Globus pallidus (tissue), 1 donor: ENCODE results near the gene COL23A1.
A peak's percentile ranks its signal among the peaks of the same experiment; 100 is the strongest.

Experiments used
- DNase-seq: peaks from one replicate; pipeline ENCODE4 v3.0.0-alpha.2; 2015; ENCODE audit warnings: low spot score

The COL23A1 gene

DNA sequence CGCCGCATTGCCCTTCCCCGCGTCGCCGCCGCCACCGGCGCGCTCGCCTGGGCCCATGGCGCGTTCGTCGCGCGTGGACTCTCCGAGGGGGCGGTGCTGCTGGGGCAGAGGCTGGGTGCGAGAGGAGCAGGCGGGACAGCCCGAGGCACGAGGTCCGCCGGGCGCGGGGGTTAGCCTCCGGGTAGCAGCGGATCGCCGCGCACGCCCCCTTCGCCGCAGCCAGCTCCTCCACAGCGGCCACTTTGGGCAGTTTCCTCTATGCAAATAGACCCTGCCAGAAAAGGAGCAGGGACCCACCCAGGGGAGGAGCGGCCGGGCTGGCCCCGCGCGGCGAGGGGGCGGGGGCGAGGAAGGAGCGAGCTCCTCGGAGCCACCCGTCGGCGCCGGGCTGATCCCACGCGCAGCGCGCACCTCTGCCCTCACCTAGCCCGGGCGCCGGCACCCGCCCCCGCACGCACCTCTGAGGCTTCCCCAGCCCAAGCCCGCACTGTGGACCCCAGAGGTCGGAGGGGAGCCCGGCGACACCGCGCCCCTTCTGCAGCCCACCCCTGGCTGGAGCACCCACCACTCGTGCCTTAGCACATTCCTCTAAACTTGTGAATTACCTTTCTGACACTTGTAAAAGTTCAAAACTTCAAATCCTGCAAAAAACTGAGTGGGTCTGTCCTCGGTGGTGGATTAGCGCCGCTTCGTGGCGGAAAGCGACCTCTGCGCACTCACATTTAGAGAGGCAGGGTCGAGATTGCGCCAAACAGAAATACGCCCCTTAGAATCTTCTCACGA, at the start of gene COL23A1:
TSS of gene COL23A1 (minus strand) at position 253 of the 783 bp plus-strand sequence.
- DNase-seq, result peak; percentile 16

DNA sequence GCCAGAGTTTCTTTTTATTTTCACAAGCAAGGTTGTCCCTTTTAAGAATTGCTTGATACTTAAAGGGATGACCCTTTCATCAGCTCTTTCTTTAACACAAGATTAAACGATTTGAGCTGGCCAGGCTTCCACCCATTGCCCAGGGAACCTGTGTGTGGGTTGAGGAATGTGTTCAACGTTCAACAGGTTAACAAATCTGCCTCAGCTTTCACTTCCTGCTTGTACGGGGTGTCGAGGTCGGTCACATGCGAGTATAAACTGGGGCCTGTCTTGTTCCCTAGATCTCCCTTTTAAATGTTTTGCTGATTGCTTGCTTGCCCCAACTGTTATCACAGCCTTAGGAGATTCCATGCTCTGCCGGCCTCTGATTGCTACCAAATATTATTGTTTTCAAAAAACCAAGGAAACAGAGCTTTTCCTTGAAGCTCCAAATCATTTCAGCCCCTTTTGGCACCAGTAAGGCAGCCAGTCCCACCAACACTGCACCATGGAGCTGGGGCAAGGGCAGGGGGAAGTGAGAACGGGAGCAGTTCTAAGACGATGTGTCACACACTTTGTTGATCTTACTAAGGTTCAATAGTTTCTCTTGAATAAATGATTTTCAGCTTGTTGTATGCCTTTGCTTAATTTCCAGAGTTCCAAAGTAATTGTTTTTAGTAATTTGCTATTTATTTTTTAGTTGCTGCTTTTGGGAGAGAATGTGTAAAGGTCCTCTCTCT, 47.3 kb upstream of the COL23A1 start:
- DNase-seq, result no peak

DNA sequence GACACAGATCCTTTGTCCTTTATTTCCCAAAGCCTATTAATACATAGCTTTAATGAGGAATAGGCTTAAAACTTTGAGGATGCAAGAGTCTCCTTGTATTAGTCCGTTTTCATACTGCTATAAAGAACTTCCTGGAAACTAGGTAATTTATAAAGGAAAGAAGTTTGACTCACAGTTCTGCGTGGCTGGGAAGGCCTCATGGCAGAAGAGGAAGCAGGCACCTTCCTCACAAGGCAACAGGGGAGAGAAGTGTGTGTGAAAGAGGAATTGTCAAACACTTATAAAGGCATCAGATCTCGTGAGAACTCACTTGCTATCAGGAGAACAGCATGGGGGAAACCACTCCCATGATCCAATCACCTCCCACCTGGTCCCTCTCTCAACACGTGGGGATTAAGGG, 42.1 kb upstream of the COL23A1 start:
- no peak for DNase-seq

DNA sequence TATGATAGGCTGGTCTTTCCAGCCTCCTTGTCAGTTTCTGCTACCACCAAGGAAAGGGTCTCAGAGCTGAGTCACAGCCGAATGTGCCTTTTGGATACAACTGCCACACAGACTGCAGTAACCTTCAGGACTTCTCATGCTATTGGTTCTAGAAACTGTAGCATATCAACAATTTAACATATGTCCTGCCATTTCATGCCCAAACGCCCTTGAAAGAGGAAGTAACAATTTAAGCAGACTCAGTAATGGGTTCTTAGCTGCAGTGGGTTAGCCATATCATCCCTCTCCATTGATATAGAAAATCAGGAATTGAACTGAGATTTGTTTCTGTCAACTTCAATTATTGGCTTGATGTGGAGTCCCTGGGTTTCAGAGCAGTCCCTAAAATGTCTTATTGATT, 40.8 kb upstream of the COL23A1 start:
- DNase-seq, result no peak

DNA sequence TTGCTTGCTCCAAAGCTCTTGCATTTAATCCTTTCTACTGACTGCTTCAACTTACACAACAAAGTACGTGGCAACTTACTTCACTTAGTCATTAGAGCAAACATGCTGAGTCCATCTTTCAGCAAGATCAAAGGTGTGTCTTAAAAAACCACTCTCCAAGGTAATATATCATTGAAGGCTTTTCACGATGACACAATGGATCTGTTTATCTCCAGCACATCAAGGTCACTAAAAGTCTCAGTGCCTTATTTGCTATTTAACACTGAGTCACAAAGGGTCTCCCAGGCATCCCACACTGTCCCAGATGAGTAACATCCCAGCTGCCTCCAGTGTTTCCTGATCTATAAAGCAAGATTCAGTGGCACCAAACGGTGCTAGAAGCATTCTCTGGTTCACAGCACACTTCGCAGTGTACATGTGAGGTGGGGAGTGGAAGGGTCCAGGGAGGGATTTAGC, 40.3 kb upstream of the COL23A1 start:
- DNase-seq, result no peak

DNA sequence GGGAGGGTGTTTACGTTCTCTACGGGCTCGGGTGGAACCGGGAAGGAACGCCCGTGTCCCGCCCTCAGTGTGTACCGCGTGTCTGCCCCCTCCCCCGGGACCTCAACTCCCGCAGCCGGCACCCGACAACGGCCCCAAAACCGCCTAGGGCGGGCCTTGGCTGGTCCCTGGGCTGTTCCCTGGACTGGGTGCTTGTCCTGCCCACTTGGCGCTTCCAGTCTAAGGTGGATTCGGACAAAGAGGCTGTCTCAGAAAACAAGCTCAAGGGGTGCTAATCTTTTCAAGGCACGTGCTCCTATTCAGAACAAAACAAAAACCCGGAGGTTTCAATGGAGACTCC, 37.0 kb upstream of the COL23A1 start:
- no peak for DNase-seq

DNA sequence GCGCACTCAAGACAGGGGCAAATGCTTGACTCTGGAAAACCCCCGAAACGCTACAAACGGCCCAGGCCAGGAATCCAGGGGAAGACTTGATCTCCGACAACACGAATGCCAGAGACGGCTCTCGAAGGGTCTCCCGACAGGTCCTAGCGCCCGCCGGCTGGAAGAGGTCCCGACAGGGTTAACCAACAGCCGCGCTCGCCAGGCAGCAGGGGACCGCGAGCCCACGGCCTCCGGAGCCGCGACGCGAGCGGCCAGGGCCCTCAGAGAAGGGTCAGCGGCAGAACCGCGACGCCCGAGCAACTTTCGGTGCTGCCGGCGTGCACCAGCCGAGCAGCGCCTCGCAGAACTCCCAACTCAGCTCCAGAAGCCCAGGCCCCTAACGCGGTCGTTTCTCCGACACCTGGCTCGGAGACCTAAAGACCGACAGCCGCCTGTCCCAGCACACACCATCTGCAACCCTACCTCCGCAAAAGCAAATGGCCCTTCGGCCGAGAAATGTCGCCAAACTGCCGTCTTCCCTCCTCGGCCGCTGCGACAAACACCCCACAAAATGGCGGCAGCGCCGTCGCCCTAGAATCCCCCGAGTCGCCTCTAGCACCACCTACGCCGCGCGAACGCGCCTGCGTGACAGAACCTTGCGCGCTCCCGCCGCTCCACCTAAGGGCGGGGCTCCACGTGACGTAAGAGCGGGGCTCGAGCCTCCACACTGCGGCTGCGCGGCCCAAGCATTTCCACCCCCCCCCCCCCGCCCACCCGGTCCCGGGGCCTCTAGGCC, 36.5 kb upstream of the COL23A1 start, which contains the start of gene CLK4:
TSS of gene CLK4 (minus strand) at position 567 of the 775 bp plus-strand sequence. CDS start 3,634 bp downstream, outside the sequence.
- peak; percentile 89 for DNase-seq

DNA sequence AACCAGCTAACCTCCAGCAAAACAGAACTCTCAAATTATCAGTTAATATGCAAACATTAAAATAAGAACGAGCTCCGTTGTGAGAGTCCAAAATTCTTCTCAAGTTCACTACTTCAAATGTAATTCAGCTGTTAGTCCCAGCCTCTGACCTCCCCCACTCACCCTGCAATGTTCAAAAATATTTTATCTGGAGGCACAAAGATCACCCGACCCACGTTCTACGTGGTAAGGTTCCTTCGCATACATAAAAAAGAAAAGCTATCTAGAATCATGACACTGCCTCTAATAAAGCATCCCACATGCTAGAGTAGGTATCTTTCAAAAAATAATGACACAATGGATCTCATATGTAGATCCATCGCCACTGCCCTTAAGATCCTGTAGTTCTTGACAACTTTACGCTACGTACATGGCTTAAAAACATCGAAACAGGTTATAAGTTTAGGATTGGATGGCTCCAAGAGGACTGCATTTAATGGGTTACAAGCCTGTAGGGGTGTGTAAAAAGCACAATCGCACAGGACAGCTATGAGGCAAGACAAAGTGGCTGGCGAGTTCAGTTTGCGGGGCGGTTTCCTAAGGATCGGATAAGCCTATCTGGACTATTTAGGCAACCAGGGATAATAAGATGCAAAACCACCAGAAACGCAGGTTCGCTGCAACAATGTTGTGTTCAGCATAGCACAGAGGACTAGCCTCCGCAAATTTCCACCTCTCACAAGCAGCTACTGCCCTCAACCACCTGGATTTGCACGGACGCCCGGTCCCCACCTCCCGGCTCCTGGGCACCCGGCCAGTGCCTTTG, 35.7 kb upstream of the COL23A1 start:
- peak; percentile 9 for DNase-seq

DNA sequence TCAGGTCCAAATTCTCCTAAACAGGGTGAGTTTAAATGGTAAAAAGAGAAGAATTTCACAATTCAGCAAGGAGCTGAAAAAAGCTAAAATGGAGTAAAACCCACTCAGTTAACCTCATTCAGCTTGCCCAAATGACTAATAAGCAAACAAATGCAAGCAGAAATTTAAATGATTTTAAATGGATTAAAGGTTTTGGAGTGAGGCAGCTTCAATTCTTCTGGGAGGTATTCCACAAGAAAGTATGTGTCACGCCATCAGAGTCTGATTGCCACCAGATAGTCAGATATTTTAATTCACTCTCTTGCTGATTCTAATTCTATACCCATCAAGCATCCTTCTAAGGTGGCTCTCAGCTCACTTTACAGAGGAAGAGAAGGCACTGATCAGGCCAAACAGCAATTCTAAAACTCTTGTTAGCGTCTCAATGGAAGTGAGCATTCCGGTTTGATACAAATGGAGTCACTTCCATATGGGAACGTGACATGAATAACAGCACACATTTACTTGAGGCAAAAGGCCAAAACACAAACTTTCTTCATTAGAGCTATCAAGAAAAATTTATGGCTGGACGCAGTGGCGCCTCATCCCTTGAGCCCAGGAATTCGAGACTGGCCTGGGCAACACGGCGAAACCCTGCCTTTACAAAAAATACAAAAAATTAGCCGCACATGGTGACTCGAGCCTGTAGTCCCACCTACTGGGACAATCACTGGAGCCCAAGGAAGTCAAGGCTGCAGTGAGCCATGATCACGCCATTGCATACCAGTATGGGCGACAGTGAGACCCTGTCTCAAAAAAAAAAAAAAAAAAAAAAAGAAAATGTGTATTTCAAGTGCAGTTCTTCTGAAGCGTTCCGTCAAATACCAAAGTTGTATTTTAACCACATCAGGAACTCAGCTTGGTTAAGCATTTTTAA, 34.7 kb upstream of the COL23A1 start:
- no peak for DNase-seq

DNA sequence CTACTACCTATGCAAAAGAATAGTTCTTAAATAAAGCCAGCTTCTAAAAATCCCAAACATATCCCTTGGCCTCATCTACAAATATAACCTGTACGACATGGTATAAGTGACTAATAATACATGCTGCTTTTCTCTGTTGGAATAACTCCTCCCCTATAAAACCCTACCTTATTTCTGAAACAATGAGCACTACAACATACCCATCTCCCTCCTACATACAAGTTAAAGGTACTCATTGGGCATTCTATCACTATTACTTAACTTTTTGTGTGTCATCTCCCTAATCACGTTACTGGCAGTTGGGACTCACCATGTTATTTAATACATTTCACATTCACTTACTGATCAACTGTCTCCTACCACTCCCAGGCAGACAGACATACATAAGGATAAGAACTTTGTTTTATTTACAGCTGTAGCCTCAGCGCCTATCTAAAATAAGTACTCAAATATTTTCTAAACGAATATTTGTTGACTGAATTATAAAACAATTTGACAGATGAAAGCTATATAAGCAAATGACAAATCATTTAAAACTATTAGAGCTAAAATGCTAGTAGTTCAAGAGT, 32.6 kb upstream of the COL23A1 start:
- no peak for DNase-seq

DNA sequence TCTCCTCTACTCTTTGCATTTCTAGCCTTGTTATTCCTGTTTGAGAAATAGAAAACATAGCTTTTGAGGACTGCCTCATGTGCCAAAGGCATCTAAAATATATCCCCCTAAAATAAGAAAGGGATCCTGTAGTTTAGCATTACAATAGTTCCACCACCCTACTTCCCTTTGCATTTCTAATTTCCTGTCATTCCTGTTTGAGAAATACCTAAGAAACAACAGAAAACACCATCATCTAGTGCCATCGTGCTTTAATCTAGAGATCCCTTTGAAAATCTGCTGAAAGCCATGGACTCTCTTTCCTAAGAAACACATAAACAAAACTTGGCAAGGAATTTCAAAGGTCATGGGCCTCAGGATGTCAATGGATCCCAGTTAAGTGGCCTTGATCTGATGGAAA, 29.2 kb upstream of the COL23A1 start:
- no peak for DNase-seq

DNA sequence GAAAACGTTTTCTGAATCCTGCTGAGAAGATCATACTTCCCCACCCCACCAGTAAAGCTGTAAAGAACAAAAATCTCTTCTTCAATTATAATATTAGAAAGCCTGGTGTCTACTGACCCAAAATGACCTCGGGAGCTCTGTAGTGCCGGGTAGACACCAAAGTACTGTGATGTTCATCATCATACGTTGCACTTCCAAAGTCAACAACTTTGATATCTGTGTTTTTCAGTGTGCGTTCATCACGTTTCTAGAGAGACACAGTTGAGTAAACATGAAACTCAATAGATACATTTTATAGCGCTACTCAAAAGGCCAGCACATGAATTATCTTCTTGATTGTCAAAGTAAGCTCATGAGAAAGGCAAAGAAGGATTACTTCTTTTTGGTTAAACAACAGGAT, 22.1 kb upstream of the COL23A1 start:
- DNase-seq, result no peak

DNA sequence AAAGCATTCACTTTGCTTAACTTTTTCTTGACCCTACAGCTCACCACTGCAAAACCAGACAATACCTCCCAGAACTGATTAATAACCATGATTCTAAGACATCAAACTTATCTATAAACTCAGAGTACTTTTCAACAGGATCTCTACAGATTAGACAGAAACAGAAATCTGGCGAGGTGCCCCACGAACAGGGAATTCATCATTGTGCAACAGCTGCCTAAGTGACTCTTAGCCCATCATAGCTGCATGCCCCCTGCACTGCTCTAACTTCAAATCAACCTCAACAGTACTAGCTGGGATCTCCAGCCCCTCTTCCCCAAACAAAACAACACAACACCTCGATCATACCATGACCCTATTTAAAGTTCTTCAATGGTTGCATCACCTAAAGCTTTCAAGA, 16.1 kb upstream of the COL23A1 start:
- DNase-seq, result no peak

DNA sequence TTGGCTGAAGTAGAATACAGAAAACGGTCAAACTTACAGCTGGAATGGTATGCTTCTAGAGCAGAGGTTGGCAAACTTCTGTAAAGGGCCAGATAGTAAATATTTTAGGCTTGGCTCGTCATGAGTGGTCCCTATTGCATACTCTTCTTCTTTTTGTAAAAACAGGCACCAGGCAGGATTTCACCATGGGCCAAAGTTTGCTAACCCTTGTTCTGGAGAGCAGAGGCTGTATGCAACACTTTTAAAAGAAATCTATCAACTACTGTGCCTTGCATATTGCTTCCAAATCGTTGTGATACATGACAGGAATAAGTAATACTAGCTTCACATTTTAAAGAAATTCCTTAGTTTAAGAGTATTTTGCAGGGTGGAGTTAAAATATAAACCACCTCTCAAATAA, 15.6 kb upstream of the COL23A1 start:
- no peak for DNase-seq

DNA sequence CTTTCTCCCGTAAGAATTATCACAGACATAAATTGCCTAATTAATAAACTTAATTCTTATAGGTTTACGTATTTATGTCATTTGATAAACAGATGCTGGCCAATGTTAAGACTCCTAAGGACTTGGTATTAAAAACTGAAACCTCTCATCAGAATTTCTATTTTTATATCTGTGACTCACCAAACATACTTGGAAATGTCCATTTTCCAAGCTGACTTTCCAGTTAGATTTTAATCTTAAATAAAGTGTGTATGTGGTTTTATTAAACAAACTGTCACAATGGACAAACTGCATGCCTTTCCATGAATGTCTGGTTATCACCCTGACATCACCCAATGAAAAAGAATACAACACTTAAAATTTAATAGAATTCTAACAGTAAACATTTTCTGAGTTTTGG, 12.6 kb upstream of the COL23A1 start:
- no peak for DNase-seq

DNA sequence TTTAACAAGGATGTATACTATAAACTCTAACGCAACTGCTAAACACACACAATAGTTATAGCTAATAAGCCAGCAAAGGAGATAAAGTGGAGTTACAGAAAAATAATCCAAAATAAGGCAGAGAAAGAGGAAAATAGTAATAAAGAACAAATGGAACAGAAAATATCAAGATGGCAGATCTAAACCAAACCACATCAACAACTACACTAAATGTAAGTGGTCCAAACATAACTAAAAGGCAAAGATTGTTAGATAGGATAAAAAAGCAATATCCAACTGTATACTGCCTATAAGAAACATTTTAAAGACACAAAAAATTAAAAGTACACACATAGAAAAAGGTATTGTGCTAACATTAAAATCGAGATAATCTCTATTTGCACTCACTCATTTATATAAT, 5.6 kb upstream of the COL23A1 start:
- no peak for DNase-seq

DNA sequence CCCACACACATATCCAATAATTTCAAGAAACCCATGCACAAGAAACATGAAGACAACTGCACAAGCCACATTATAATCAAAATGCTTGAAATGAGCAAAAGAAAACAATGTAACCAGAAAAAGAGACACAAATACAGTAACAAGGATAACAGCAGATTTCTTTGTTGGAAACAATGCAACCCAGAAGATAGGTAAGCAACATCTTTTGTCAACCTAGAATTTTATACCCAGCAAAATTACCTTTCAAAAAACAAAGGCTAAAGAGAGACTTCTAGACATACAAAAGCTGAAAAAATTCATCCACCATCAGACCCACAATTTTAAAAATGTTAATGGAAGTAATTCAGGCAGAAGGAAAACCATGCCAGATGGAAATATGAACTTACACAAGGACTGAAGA, 5.0 kb upstream of the COL23A1 start:
- no peak for DNase-seq

DNA sequence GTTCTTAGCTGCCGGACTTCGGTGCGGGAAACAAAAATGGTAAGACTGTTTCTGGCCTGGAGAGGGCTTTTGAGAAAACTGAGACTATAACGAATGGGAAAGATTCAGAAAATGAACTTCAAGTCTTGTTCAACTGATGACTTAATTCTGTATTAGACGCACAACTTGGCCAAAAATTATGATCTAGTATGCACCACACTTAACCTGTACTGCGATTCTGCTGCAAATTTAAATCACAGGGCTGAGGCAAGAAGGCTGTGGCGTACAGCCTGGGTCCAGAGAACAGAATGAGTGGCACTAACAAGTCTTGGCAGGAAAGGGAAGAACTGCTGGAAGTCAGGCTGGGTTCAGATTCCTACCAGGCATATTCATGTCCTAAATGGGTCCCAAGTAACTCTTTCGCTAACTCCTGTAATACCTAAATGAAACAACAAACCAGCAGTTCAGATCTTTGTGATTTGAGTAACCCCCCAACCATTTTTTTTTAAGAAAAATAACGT, 781 bp upstream of the COL23A1 start:
- DNase-seq, result no peak

DNA sequence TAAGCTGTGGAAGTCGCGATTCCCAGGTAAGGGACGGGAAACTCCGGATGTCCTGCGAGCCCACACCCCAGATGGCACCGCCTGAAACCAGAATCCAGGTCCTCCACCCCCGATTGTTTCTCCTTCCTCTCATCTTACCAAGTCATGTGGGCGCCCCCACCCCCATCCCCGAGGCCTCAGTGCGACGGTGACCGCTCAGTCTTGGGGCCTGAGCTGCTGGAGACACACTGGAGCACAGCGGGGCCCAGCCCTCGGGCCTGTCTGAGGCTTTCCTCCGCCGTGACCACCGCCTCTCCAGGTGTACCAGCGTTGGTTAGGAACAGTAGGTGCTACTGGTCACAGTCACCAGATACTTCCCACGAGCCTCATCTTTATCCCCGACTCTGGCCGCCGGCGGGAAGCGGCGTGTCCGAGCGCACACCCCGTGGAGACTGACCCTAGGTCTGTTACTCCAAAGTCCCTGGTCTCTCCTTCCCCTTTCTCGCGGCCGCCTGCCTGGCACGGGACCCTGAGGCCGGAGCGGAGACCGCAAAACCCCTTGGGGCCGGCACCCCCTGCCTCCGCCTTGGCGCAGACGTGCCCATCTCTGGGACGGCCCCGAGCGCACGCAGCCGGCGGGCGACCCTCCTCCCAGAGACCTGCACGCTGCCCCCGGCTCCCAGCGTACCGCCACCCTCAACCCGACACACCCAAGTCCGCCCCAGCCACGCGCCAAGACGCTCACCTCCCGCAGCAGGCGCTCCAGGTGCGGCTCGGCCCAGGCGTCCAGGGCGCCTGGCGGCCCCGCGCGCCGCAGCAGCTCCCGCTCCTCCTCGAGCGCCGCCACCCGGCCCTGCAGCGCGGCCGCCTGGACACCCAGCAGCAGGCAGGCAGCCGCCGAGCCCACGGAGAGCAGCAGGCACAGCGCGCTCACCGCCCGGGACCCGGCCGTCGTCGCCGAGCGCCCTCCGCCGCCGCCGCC, 733 bp downstream of the COL23A1 start:
- peak; percentile 13 for DNase-seq
